ENCODE results near the gene MAPKAP1.

- peak; percentile 85 for TF ChIP-seq POLR2AphosphoS5 (IDR thresholded peaks at IDR 0.05; ENCODE audit: borderline replicate concordance, low read depth, low read length)
- TF ChIP-seq EZH2 (IDR thresholded peaks at IDR 0.05) = no peak
Observed at GRCh38 chr9:125706651-125707471, at the start of gene MAPKAP1.
